Measurements from ENCODE around the gene CA12.

Gene CA12

GRCh38 chr15:63372018-63372705 is 9.5 kb downstream of the CA12 start:
- no peak overlapping the region for H3K27ac ChIP-seq
- no peak for DNase-seq

GRCh38 chr15:63371297-63371918 is 10.2 kb downstream of the CA12 start:
- H3K9me3 ChIP-seq (ENCODE audit: severe bottlenecking), result no peaks in the 10 kb centered on the region
- H3K27ac ChIP-seq, result no peak overlapping the region
- DNase-seq, result no peak
- no peak overlapping the region for H3K4me3 ChIP-seq (ENCODE audit: low read depth, low read length)
- TF ChIP-seq CTCF (IDR thresholded peaks at IDR 0.05; ENCODE audit: low read depth, low read length), result no peak
- no peaks in the 10 kb centered on the region for H3K27me3 ChIP-seq (ENCODE audit: insufficient read depth, low read depth, severe bottlenecking)
- no peaks in the 10 kb centered on the region for H3K36me3 ChIP-seq

More at GRCh38 chr15:63372018-63372705, 9.5 kb downstream of the CA12 start:
- Histone ChIP-seq H3K36me3 (no peaks in the 10 kb centered on the region), H3K27me3 (ENCODE audit: insufficient read depth, low read depth, severe bottlenecking) (no peaks in the 10 kb centered on the region), H3K9me3 (ENCODE audit: severe bottlenecking) (no peaks in the 10 kb centered on the region), H3K4me3 (ENCODE audit: low read depth, low read length) (no peak overlapping the region)
- no peak for TF ChIP-seq CTCF (IDR thresholded peaks at IDR 0.05; ENCODE audit: low read depth, low read length)

GRCh38 chr15:63370764-63371163 is 10.9 kb downstream of the CA12 start:
- no peak for TF ChIP-seq CTCF (IDR thresholded peaks at IDR 0.05; ENCODE audit: low read depth, low read length)
- no peaks in the 10 kb centered on the region for H3K9me3 ChIP-seq (ENCODE audit: severe bottlenecking)
- H3K27me3 ChIP-seq (ENCODE audit: insufficient read depth, low read depth, severe bottlenecking), result no peaks in the 10 kb centered on the region
- H3K27ac ChIP-seq, result no peak overlapping the region
- H3K36me3 ChIP-seq, result no peaks in the 10 kb centered on the region
- H3K4me3 ChIP-seq (ENCODE audit: low read depth, low read length), result no peak overlapping the region
- no peak for DNase-seq

- Histone ChIP-seq H3K27me3 (ENCODE audit: insufficient read depth, low read depth, severe bottlenecking) (no peaks in the 10 kb centered on the region), H3K4me3 (ENCODE audit: low read depth, low read length) (no peak overlapping the region), H3K27ac (no peak overlapping the region), H3K9me3 (ENCODE audit: severe bottlenecking) (no peaks in the 10 kb centered on the region), H3K36me3 (no peaks in the 10 kb centered on the region)
- TF ChIP-seq CTCF (IDR thresholded peaks at IDR 0.05; ENCODE audit: low read depth, low read length), result no peak
- DNase-seq, result no peak
Observed at GRCh38 chr15:63369781-63370180, 11.9 kb downstream of the CA12 start.

- Histone ChIP-seq H3K9me3 (ENCODE audit: severe bottlenecking) (no peaks in the 10 kb centered on the region), H3K27me3 (ENCODE audit: insufficient read depth, low read depth, severe bottlenecking) (no peaks in the 10 kb centered on the region), H3K4me3 (ENCODE audit: low read depth, low read length) (no peak overlapping the region), H3K36me3 (no peaks in the 10 kb centered on the region), H3K27ac (no peak overlapping the region)
- DNase-seq, result no peak
- no peak for TF ChIP-seq CTCF (IDR thresholded peaks at IDR 0.05; ENCODE audit: low read depth, low read length)
Observed at GRCh38 chr15:63369296-63369695, 12.3 kb downstream of the CA12 start.
